Astrocyte (in vitro differentiated cells and primary cell): Measurements from ENCODE around the gene LPAR3.

Experiments
- EZH2 ChIP-seq: IDR thresholded peaks from 2 replicates; pipeline ENCODE4 v1.6.1; 2012; ENCODE audit warnings: mild to moderate bottlenecking, low read length, inconsistent platforms; ENCODE audit not compliant: insufficient read depth
- TF ChIP-seq, protein P1 (sequence below): IDR thresholded peaks from 2 replicates; pipeline ENCODE4 v1.5.1; 2011; ENCODE audit warnings: low read depth, mild to moderate bottlenecking, inconsistent platforms, low read length, moderate library complexity; ENCODE audit not compliant: insufficient read depth

DNA sequence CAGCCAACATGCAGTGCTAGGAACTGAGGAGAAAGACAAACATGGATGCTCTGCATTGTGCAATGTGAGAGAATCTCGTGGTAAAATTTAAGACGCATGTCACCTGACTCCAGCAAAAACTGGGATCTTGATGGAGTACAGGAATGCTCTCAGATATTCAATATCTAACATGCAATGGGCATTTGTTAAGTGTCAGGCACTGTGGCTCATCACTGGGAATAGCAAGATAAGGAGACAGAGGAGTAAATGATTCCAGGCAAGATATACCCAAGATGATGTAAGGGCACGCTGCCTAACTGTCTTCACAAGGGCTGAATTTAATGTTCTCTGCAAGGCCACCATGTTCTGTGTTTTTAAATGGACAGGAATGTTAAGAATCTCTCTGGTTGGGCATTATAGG lies 67.8 kb downstream of the LPAR3 start:
- TF ChIP-seq, protein P1, sequence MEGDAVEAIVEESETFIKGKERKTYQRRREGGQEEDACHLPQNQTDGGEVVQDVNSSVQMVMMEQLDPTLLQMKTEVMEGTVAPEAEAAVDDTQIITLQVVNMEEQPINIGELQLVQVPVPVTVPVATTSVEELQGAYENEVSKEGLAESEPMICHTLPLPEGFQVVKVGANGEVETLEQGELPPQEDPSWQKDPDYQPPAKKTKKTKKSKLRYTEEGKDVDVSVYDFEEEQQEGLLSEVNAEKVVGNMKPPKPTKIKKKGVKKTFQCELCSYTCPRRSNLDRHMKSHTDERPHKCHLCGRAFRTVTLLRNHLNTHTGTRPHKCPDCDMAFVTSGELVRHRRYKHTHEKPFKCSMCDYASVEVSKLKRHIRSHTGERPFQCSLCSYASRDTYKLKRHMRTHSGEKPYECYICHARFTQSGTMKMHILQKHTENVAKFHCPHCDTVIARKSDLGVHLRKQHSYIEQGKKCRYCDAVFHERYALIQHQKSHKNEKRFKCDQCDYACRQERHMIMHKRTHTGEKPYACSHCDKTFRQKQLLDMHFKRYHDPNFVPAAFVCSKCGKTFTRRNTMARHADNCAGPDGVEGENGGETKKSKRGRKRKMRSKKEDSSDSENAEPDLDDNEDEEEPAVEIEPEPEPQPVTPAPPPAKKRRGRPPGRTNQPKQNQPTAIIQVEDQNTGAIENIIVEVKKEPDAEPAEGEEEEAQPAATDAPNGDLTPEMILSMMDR: no peak
- no peak for TF ChIP-seq EZH2
